HCT116 (cell line): Measurements from ENCODE around the gene SEMA3B. TPM values are rescaled to one million over a fixed set of nuclear protein-coding genes. Genes with fewer than 3 reads are reported as not detected.
A peak's percentile ranks its signal among the peaks of the same experiment; 100 is the strongest.

Source experiments
- ATAC-seq: fragments of 200-7000 bp; cut with Tn5 transposase; 2 replicates; pipeline ENCODE4 v1.9.1; 2020; ENCODE audit warnings: mild to moderate bottlenecking, moderate library complexity
- BruUV-seq: library from RNA; stranded (reverse); fragments of 400-500 nt; replicated peaks from 2 replicates; lab custom pipeline; 2021; lab: Mats Ljungman, UMichigan
- CTCF ChIA-PET: fragments of 300-600 bp; sonication (Branson Sonifier 250); formaldehyde crosslinking; loops from one replicate; lab custom pipeline; 2021; ENCODE audit warnings: antibody characterized with exemption; lab: Charles Lee
- POLR2A ChIA-PET: fragments of 300-600, 350-600 bp; sonication (Branson Sonifier 250); formaldehyde crosslinking; loops from one replicate; lab custom pipeline; 2021; ENCODE audit warnings: antibody characterized with exemption; lab: Charles Lee
- RAD21 ChIA-PET, 2 experiments: fragments of 300-600 bp; sonication (Branson Sonifier 250); formaldehyde crosslinking; loops; one replicate each; lab custom pipeline; 2023; ENCODE audit warnings: low total read pairs in 2 of 2; ENCODE audit not compliant: uncharacterized antibody in 2 of 2, unreplicated experiment in 2 of 2, low non-redundant PET in 1 of 2; lab: Charles Lee
- DNase-seq: peaks from one replicate; pipeline ENCODE4 v3.0.0-alpha.2; 2010; ENCODE audit warnings: low read depth, low spot score
- H2AFZ ChIP-seq: fragments of 200-600 bp; shearing (Covaris generic), sonication (generic); 2 replicates; pipeline ENCODE4 v1.6.1; 2017; ENCODE audit warnings: low read depth, mixed run types, mixed read lengths, antibody characterized with exemption, low read length; ENCODE audit not compliant: poor library complexity, severe bottlenecking
- H3K27ac ChIP-seq: 2 replicates; pipeline ENCODE4 v1.5.1; 2012; ENCODE audit warnings: low read depth, low read length
- H3K27me3 ChIP-seq: fragments of 200-600 bp; sonication (generic); 2 replicates; pipeline ENCODE4 v1.6.1; 2016; ENCODE audit warnings: mixed run types, low read length, mixed read lengths; ENCODE audit not compliant: insufficient read depth
- H3K36me3 ChIP-seq, 2 experiments: fragments of 200-500 bp in 1 of 2; fragments of 200-600 bp in 1 of 2; sonication (Bioruptor generic) in 1 of 2; sonication (generic) in 1 of 2; 2 replicates each; pipeline versions ENCODE4 v1.5.1 to v1.6.1; 2014 to 2016; ENCODE audit warnings: low read length in 2 of 2, inconsistent platforms in 1 of 2, mixed read lengths in 1 of 2, mixed run types in 1 of 2; ENCODE audit not compliant: insufficient read depth in 2 of 2, control insufficient read depth in 1 of 2
- H3K4me1 ChIP-seq, 2 experiments: fragments of 200-600 bp in 1 of 2; sonication (generic) in 1 of 2; 2 replicates each; pipeline versions ENCODE4 v1.5.1 to v1.6.1; 2012 to 2017; ENCODE audit warnings: low read length in 2 of 2, inconsistent platforms in 1 of 2, mild to moderate bottlenecking in 1 of 2, mixed read lengths in 1 of 2, mixed run types in 1 of 2, moderate library complexity in 1 of 2; ENCODE audit not compliant: insufficient read depth in 2 of 2, control insufficient read depth in 1 of 2
- H3K4me2 ChIP-seq: fragments of 200-600 bp; sonication (generic); 2 replicates; pipeline ENCODE4 v1.6.1; 2017; ENCODE audit warnings: mixed run types, low read length, mixed read lengths
- H3K4me3 ChIP-seq, 2 experiments: fragments of 200-600 bp in 1 of 2; sonication (generic) in 1 of 2; replicated peaks in 1 of 2; 2 replicates each; pipeline ENCODE4 v1.5.1; 2011 to 2016; ENCODE audit warnings: low read length in 2 of 2, control low read depth in 1 of 2, low read depth in 1 of 2, mild to moderate bottlenecking in 1 of 2, mixed read lengths in 1 of 2, mixed run types in 1 of 2
- H3K79me2 ChIP-seq: fragments of 200-600 bp; sonication (generic); 2 replicates; pipeline ENCODE4 v1.6.1; 2017; ENCODE audit warnings: mild to moderate bottlenecking, mixed run types, low read length, moderate library complexity, mixed read lengths; ENCODE audit not compliant: insufficient read depth
- H3K9ac ChIP-seq: fragments of 200-600 bp; sonication (generic); 2 replicates; pipeline ENCODE4 v1.6.1; 2016; ENCODE audit warnings: low read length, mixed read lengths
- H3K9me2 ChIP-seq: fragments of 200-600 bp; sonication (generic), shearing (Covaris generic); 2 replicates; pipeline ENCODE4 v1.6.1; 2017; ENCODE audit warnings: mixed run types, mild to moderate bottlenecking, moderate library complexity; ENCODE audit not compliant: insufficient read depth
- H3K9me3 ChIP-seq, 2 experiments: fragments of 200-500 bp in 1 of 2; fragments of 200-600 bp in 1 of 2; sonication (Bioruptor generic) in 1 of 2; sonication (generic) in 1 of 2; 2 replicates each; pipeline ENCODE4 v1.6.1; 2014 to 2017; ENCODE audit warnings: low read length in 2 of 2, mixed read lengths in 2 of 2, inconsistent platforms in 1 of 2, low read depth in 1 of 2, mild to moderate bottlenecking in 1 of 2, mixed run types in 1 of 2, moderate library complexity in 1 of 2; ENCODE audit not compliant: control insufficient read depth in 1 of 2, insufficient read depth in 1 of 2
- H4K20me1 ChIP-seq: fragments of 200-600 bp; sonication (generic), shearing (Covaris generic); 2 replicates; pipeline ENCODE4 v1.6.1; 2017; ENCODE audit warnings: mixed run types, mild to moderate bottlenecking, moderate library complexity; ENCODE audit not compliant: insufficient read depth
- ATF3 ChIP-seq: IDR thresholded peaks from 2 replicates; pipeline ENCODE4 v1.6.1; 2012
- CEBPB ChIP-seq: IDR thresholded peaks from 2 replicates; pipeline ENCODE4 v1.6.1; 2012; ENCODE audit warnings: low read depth
- EZH2 ChIP-seq: fragments of 200-600 bp; sonication (generic); IDR thresholded peaks from 2 replicates; pipeline ENCODE4 v1.6.1; 2017; ENCODE audit warnings: antibody characterized with exemption, mixed run types
- EZH2phosphoT487 ChIP-seq: fragments of 200-600 bp; IDR thresholded peaks from 2 replicates; pipeline ENCODE4 v1.6.1; 2018; ENCODE audit warnings: antibody characterized with exemption, borderline replicate concordance
- JUND ChIP-seq: IDR thresholded peaks from 2 replicates; pipeline ENCODE4 v1.6.1; 2012
- POLR2A ChIP-seq: IDR thresholded peaks from 2 replicates; pipeline ENCODE4 v1.7.0; 2011; ENCODE audit warnings: borderline replicate concordance; ENCODE audit not compliant: insufficient read depth, insufficient read length; ENCODE audit errors: extremely low read depth
- POLR2AphosphoS5 ChIP-seq: IDR thresholded peaks from 2 replicates; pipeline ENCODE4 v1.6.1; 2011; ENCODE audit warnings: mild to moderate bottlenecking, low read depth, low read length, moderate library complexity
- SIN3A ChIP-seq: IDR thresholded peaks from 2 replicates; pipeline ENCODE4 v1.6.1; 2012; ENCODE audit warnings: low read depth
- SP1 ChIP-seq: IDR thresholded peaks from 2 replicates; pipeline ENCODE4 v1.6.1; 2012; ENCODE audit warnings: low read depth
- TCF7L2 ChIP-seq: IDR thresholded peaks from 2 replicates; pipeline ENCODE4 v1.7.0; 2011; ENCODE audit warnings: borderline replicate concordance, inconsistent platforms; ENCODE audit not compliant: insufficient read depth, insufficient read length; ENCODE audit errors: extremely low read depth
- YY1 ChIP-seq: IDR thresholded peaks from 2 replicates; pipeline ENCODE4 v1.6.1; 2011; ENCODE audit warnings: low read length, low read depth, moderate library complexity, mild to moderate bottlenecking; ENCODE audit not compliant: insufficient replicate concordance; ENCODE audit errors: extremely low read depth
- intact Hi-C: fragments of 100-400 bp; cut with micrococcal nuclease; formaldehyde crosslinking; loops from 2 replicates; pipeline ENCODE4 v1.10.0; 2022
- total RNA-seq: library from RNA; stranded (reverse); gene quantifications from one replicate; pipeline ENCODE4 v1.2.1, GENCODE V29; 2021; ENCODE audit not compliant: unreplicated experiment

The SEMA3B gene
- total RNA-seq, 1 experiment from 2014 or later: 46.2 TPM

GRCh38 chr3:50302095-50303012 lies 33.4 kb downstream of the SEMA3B start:
- H3K27ac ChIP-seq: peak overlapping the region; percentile 70
- H3K27me3 ChIP-seq: no peaks in the 10 kb centered on the region
- H3K9ac ChIP-seq: peak overlapping the region; percentile 49; the same call in 1 of the 2 replicates
- ChIA-PET RAD21 (interaction anchor here in 1 of 2 experiments (0.5 kb wide), 1 partner anchor 290 kb away, joined by 3 read pairs; no protein-coding TSS in a partner anchor), CTCF (interaction anchor here (1.5 to 2.7 kb wide), 2 partner anchors 19 to 22 kb away, joined by 8 to 14 read pairs; no protein-coding TSS in a partner anchor), POLR2A (interaction anchor here (1.4 kb wide), 1 partner anchor 12 kb away, joined by 5 read pairs; no protein-coding TSS in a partner anchor)
- intact Hi-C loops: loop anchor here (1.0 kb wide), 1 partner anchor 22 kb away; no protein-coding TSS in a partner anchor
- peaks cover 3% of the 10 kb centered on the region; the same call in 1 of the 2 replicates for H3K79me2 ChIP-seq
- DNase-seq: no peak
- no TSS peak for BruUV-seq
- peak overlapping the region; percentile 27 to 37; a peak in 3 of 4 replicates for H3K4me3 ChIP-seq
- no peaks in the 10 kb centered on the region for H3K9me3 ChIP-seq
- H2AFZ ChIP-seq: no peak overlapping the region
- ATAC-seq: no peak
- H4K20me1 ChIP-seq: no peaks in the 10 kb centered on the region
- no peaks in the 10 kb centered on the region for H3K9me2 ChIP-seq
- H3K4me1 ChIP-seq: peaks cover 21 to 53% of the 10 kb centered on the region in 2 experiments
- H3K36me3 ChIP-seq: no peaks in the 10 kb centered on the region
- no peak for TF ChIP-seq SIN3A
- no peak for TF ChIP-seq TCF7L2
- TF ChIP-seq EZH2phosphoT487: no peak
- no peak for TF ChIP-seq POLR2A
- no peak for TF ChIP-seq YY1
- TF ChIP-seq EZH2: no peak
- no peak for TF ChIP-seq JUND
- no peak for TF ChIP-seq ATF3
- TF ChIP-seq CEBPB: no peak
- TF ChIP-seq POLR2AphosphoS5: no peak
- no peak for TF ChIP-seq SP1
- peak overlapping the region; percentile 72 for H3K4me2 ChIP-seq
